Measurements from ENCODE around the gene KIAA0930. TPM values are rescaled to one million over a fixed set of nuclear protein-coding genes. Genes with fewer than 3 reads are reported as not detected.

The KIAA0930 gene
- total and polyA plus RNA-seq, 2 of the 4 experiments (the other 2 are of a cell fraction): 25.3 to 34.1 TPM

DNA sequence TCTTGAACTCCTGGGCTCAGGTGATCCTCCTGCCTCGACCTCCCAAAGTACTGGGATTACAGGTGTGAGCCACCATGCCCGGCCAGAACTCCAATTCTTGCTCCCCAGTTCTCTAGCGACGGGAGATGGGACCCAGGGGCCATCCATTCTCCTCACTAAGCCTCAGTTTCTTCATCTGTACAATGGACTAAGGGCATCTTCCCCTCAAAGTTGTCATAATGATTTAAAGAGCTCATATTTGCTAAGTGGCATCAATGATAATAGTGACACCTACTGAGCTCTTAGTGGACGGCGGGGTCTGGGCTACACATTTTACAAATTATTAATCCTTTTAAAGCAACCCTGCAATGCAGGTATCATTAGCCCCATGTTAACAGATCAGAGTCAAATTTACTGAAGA lies 34.5 kb downstream of the KIAA0930 start:
- CTCF ChIA-PET: no interaction called here
- H3K27ac ChIP-seq (ENCODE audit: insufficient read depth, low read length): no peak overlapping the region
- H2BK20ac ChIP-seq (ENCODE audit: low read depth, low read length): no peak overlapping the region
- H2BK5ac ChIP-seq (ENCODE audit: low read depth, low read length, poor library complexity, severe bottlenecking): no peak overlapping the region
- peaks cover 35% of the 10 kb centered on the region for H3K4me1 ChIP-seq (ENCODE audit: control insufficient read depth, insufficient read depth, low read length)
- no peak overlapping the region for H3K9ac ChIP-seq (ENCODE audit: low read depth, low read length)
- no peak overlapping the region for H3K18ac ChIP-seq (ENCODE audit: low read depth, low read length)
- H3K56ac ChIP-seq (ENCODE audit: extremely low read depth, insufficient read depth, low read length): no peak overlapping the region
- no TSS peak for BruUV-seq (replicated peaks)
- H3K4me2 ChIP-seq (ENCODE audit: low read depth, low read length): no peak overlapping the region
- no peak overlapping the region for H2AK9ac ChIP-seq (replicated peaks; ENCODE audit: low read depth, low read length, poor library complexity)
- peaks cover 24% of the 10 kb centered on the region for H4K20me1 ChIP-seq (ENCODE audit: insufficient read depth, low read length)
- TF ChIP-seq CHD1 (IDR thresholded peaks at IDR 0.05; ENCODE audit: low read depth, low read length) (no peak), BHLHE40 (IDR thresholded peaks at IDR 0.05; ENCODE audit: low read depth, low read length) (no peak), MAFK (IDR thresholded peaks at IDR 0.05; ENCODE audit: low read depth, low read length) (no peak), CEBPB (IDR thresholded peaks at IDR 0.05; ENCODE audit: low read depth, low read length) (no peak), MAZ (IDR thresholded peaks at IDR 0.05; ENCODE audit: borderline replicate concordance, low read depth, low read length) (no peak), POLR2A (IDR thresholded peaks at IDR 0.05; ENCODE audit: low read depth, low read length) (no peak), SMC3 (IDR thresholded peaks at IDR 0.05; ENCODE audit: low read depth, low read length) (no peak), RCOR1 (IDR thresholded peaks at IDR 0.05; ENCODE audit: insufficient replicate concordance, low read length) (no peak), MXI1 (IDR thresholded peaks at IDR 0.05; ENCODE audit: borderline replicate concordance, low read depth, low read length) (no peak)
- TF ChIP-seq, protein P1, sequence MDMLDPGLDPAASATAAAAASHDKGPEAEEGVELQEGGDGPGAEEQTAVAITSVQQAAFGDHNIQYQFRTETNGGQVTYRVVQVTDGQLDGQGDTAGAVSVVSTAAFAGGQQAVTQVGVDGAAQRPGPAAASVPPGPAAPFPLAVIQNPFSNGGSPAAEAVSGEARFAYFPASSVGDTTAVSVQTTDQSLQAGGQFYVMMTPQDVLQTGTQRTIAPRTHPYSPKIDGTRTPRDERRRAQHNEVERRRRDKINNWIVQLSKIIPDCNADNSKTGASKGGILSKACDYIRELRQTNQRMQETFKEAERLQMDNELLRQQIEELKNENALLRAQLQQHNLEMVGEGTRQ (IDR thresholded peaks at IDR 0.05; ENCODE audit: low read depth, low read length): no peak
- TF ChIP-seq, protein P2, sequence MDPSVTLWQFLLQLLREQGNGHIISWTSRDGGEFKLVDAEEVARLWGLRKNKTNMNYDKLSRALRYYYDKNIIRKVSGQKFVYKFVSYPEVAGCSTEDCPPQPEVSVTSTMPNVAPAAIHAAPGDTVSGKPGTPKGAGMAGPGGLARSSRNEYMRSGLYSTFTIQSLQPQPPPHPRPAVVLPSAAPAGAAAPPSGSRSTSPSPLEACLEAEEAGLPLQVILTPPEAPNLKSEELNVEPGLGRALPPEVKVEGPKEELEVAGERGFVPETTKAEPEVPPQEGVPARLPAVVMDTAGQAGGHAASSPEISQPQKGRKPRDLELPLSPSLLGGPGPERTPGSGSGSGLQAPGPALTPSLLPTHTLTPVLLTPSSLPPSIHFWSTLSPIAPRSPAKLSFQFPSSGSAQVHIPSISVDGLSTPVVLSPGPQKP (IDR thresholded peaks at IDR 0.05; ENCODE audit: borderline replicate concordance, low read depth, low read length): no peak
- TF ChIP-seq, protein P3, sequence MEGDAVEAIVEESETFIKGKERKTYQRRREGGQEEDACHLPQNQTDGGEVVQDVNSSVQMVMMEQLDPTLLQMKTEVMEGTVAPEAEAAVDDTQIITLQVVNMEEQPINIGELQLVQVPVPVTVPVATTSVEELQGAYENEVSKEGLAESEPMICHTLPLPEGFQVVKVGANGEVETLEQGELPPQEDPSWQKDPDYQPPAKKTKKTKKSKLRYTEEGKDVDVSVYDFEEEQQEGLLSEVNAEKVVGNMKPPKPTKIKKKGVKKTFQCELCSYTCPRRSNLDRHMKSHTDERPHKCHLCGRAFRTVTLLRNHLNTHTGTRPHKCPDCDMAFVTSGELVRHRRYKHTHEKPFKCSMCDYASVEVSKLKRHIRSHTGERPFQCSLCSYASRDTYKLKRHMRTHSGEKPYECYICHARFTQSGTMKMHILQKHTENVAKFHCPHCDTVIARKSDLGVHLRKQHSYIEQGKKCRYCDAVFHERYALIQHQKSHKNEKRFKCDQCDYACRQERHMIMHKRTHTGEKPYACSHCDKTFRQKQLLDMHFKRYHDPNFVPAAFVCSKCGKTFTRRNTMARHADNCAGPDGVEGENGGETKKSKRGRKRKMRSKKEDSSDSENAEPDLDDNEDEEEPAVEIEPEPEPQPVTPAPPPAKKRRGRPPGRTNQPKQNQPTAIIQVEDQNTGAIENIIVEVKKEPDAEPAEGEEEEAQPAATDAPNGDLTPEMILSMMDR (conservative IDR thresholded peaks at IDR 0.05; ENCODE audit: low read depth, low read length): no peak
- no peak overlapping the region for H4K91ac ChIP-seq (ENCODE audit: insufficient read depth, low read depth, low read length)
- dilution Hi-C loops (cut with HindIII; ENCODE audit: low sequenced_read_pairs, unreplicated experiment): no loop called here
- peaks cover 26% of the 10 kb centered on the region for H3K9me1 ChIP-seq (ENCODE audit: insufficient read depth, low read length)
- in situ Hi-C loops (cut with MboI; ENCODE audit: low sequenced_read_pairs): no loop called here
- no peak overlapping the region for H2BK120ac ChIP-seq (ENCODE audit: low read depth, low read length)
- POLR2A ChIA-PET (ENCODE audit: unreplicated experiment): no interaction called here
- H3K79me1 ChIP-seq (ENCODE audit: low read depth in 1 of 2, low read length in 2 of 2): peaks cover 9 to 45% of the 10 kb centered on the region in 2 experiments; a peak in 3 of 4 replicates
- no peaks in the 10 kb centered on the region for H3K27me3 ChIP-seq (ENCODE audit: control insufficient read depth, insufficient read depth, low read length)
- H3K23ac ChIP-seq (ENCODE audit: low read depth, low read length): no peak overlapping the region
- H4K5ac ChIP-seq (ENCODE audit: low read depth, low read length): no peak overlapping the region
- H3K4me3 ChIP-seq (ENCODE audit: insufficient read depth, low read depth, low read length): no peak overlapping the region
- H4K8ac ChIP-seq (ENCODE audit: low read depth in 2 of 2, low read length in 2 of 2): no peak overlapping the region
- peaks cover 30% of the 10 kb centered on the region for H3K36me3 ChIP-seq (ENCODE audit: control insufficient read depth, insufficient read depth, low read length)
- intact Hi-C loops (cut with micrococcal nuclease): no loop called here
- 83% methylated on average over 1 of the region's 6 CpGs; no CpG with 5 or more reads in 1 of the 2 experiments for WGBS, 2 experiments (ENCODE audit: extremely low coverage in 2 of 2, insufficient read length in 1 of 2)
- H2AFZ ChIP-seq (replicated peaks; ENCODE audit: low read length, poor library complexity): no peak overlapping the region
- DNase-seq: no peak
- ATAC-seq (ENCODE audit: low read depth): no peak
- H3K14ac ChIP-seq (replicated peaks; ENCODE audit: low read depth, low read length): no peak overlapping the region
- H3K4ac ChIP-seq (ENCODE audit: low read depth, low read length): no peak overlapping the region
- H2AK5ac ChIP-seq (ENCODE audit: low read depth, low read length): no peak overlapping the region
- no peaks in the 10 kb centered on the region for H3K9me3 ChIP-seq (ENCODE audit: control insufficient read depth, insufficient read depth, low read length)
- H2BK15ac ChIP-seq (ENCODE audit: low read depth, low read length): no peak overlapping the region
